Measurements from ENCODE around the gene PNPLA2. TPM values are rescaled to one million over a fixed set of nuclear protein-coding genes. Genes with fewer than 3 reads are reported as not detected.

Gene PNPLA2
- total and polyA plus RNA-seq, 2 of the 8 experiments (the other 6 are each of a cell fraction or from before 2014, with no cell fraction given): 30.9 to 62.1 TPM

GRCh38 chr11:802018-802617 is 16.6 kb upstream of the PNPLA2 start (continued):
- TF ChIP-seq CTCF (IDR thresholded peaks at IDR 0.05; ENCODE audit: control extremely low read depth in 1 of 3, insufficient read depth in 1 of 3, low read depth in 1 of 3, low read length in 3 of 3) (no peak), POU5F1 (IDR thresholded peaks at IDR 0.05; ENCODE audit: low read depth, low read length) (no peak), MAX (IDR thresholded peaks at IDR 0.05) (no peak), SP2 (IDR thresholded peaks at IDR 0.05; ENCODE audit: low read length) (no peak), FOSL1 (IDR thresholded peaks at IDR 0.05; ENCODE audit: insufficient read depth, low read depth, low read length) (no peak), SP1 (IDR thresholded peaks at IDR 0.05; ENCODE audit: low read depth, low read length) (no peak), SUZ12 (IDR thresholded peaks at IDR 0.05; ENCODE audit: low read length) (no peak), RXRA (IDR thresholded peaks at IDR 0.05; ENCODE audit: insufficient read depth, low read depth, low read length) (no peak)

All from H1 (cell line).